H1 (cell line): ENCODE data around the gene PLCL1. TPM values are rescaled to one million over a fixed set of nuclear protein-coding genes. Genes with fewer than 3 reads are reported as not detected.

ENCODE experiments used
- CTCF ChIA-PET: fragments of 300-600 bp; sonication (Branson Sonifier 250); formaldehyde crosslinking; loops from one replicate; lab custom pipeline; 2021; ENCODE audit not compliant: partially characterized antibody; lab: Charles Lee
- POLR2A ChIA-PET: fragments of 300-600 bp; sonication (Branson Sonifier 250); formaldehyde crosslinking; loops from one replicate; lab custom pipeline; 2021; ENCODE audit warnings: inconsistent platforms; ENCODE audit not compliant: partially characterized antibody; lab: Charles Lee
- DNase-seq, 2 experiments: peaks; one replicate each; pipeline versions ENCODE4 v3.0.0 to v3.0.0-alpha.2; 2010 to 2022; ENCODE audit warnings: low spot score in 2 of 2, low read depth in 1 of 2, mixed read lengths in 1 of 2
- FAIRE-seq: peaks from 2 replicates; lab custom pipeline; 2011; peaks lifted over from hg19 to GRCh38; lab: Jason Lieb, UNC
- H2AFZ ChIP-seq: 2 replicates; pipeline ENCODE4 v1.8.1; 2012; ENCODE audit warnings: low read length, inconsistent platforms
- H2AK5ac ChIP-seq: 2 replicates; pipeline ENCODE4 v1.6.1; 2013; ENCODE audit warnings: low read depth, low read length
- H2BK120ac ChIP-seq: replicated peaks from 2 replicates; pipeline ENCODE3; 2013; ENCODE audit warnings: low read depth, low read length, inconsistent platforms
- H2BK12ac ChIP-seq: 2 replicates; pipeline ENCODE4 v1.6.1; 2013; ENCODE audit warnings: low read depth, low read length
- H2BK15ac ChIP-seq: 2 replicates; pipeline ENCODE4 v1.6.1; 2013; ENCODE audit warnings: low read length
- H2BK20ac ChIP-seq: 2 replicates; pipeline ENCODE4 v1.6.1; 2013; ENCODE audit warnings: low read length
- H2BK5ac ChIP-seq: 2 replicates; pipeline ENCODE4 v1.6.1; 2013; ENCODE audit warnings: low read depth, low read length
- H3K14ac ChIP-seq: 2 replicates; pipeline ENCODE4 v1.6.1; 2013; ENCODE audit warnings: inconsistent platforms; ENCODE audit not compliant: insufficient read length
- H3K18ac ChIP-seq: 2 replicates; pipeline ENCODE4 v1.6.1; 2013; ENCODE audit warnings: low read length; ENCODE audit errors: extremely low read depth
- H3K23ac ChIP-seq: 2 replicates; pipeline ENCODE4 v1.6.1; 2013; ENCODE audit warnings: inconsistent platforms; ENCODE audit not compliant: insufficient read length
- H3K23me2 ChIP-seq: 2 replicates; pipeline ENCODE4 v1.6.1; 2013; ENCODE audit warnings: low read depth, low read length
- H3K27ac ChIP-seq: 2 replicates; pipeline ENCODE4 v1.6.1; 2011; ENCODE audit warnings: low read depth, low read length, inconsistent platforms
- H3K27me3 ChIP-seq, 4 experiments: replicated peaks in 1 of 4; 1 replicate in 1 of 4; 2 replicates in 3 of 4; pipeline versions ENCODE4 v1.6.1 to v1.8.1; 2011 to 2013; ENCODE audit warnings: low read length in 3 of 4, mild to moderate bottlenecking in 3 of 4, inconsistent platforms in 2 of 4, mixed read lengths in 2 of 4, moderate library complexity in 1 of 4; ENCODE audit not compliant: control insufficient read depth in 3 of 4, insufficient read depth in 3 of 4; ENCODE audit errors: extremely low read depth in 1 of 4
- H3K36me3 ChIP-seq, 4 experiments: 2 replicates each; pipeline versions ENCODE4 v1.6.1 to v1.8.1; 2011 to 2013; ENCODE audit warnings: mild to moderate bottlenecking in 4 of 4, low read length in 3 of 4, moderate library complexity in 2 of 4, control low read depth in 1 of 4, inconsistent platforms in 1 of 4; ENCODE audit not compliant: insufficient read depth in 4 of 4, control insufficient read depth in 2 of 4
- H3K4ac ChIP-seq: replicated peaks from 2 replicates; pipeline ENCODE3; 2013; ENCODE audit warnings: low read length, low read depth, mixed read lengths, inconsistent platforms; ENCODE audit not compliant: insufficient read length
- H3K4me1 ChIP-seq, 4 experiments: replicated peaks in 1 of 4; 1 replicate in 1 of 4; 2 replicates in 3 of 4; pipeline versions ENCODE4 v1.6.1 to v1.8.1; 2011 to 2013; ENCODE audit warnings: low read length in 3 of 4, inconsistent platforms in 2 of 4, mixed read lengths in 1 of 4; ENCODE audit not compliant: insufficient read depth in 4 of 4, control insufficient read depth in 3 of 4
- H3K4me2 ChIP-seq, 2 experiments: 2 replicates each; pipeline versions ENCODE4 v1.6.1 to v1.8.1; 2011 to 2013; ENCODE audit warnings: low read depth in 2 of 2, low read length in 2 of 2, control low read depth in 1 of 2, inconsistent platforms in 1 of 2, mild to moderate bottlenecking in 1 of 2; ENCODE audit not compliant: insufficient read depth in 1 of 2
- H3K4me3 ChIP-seq, 4 experiments: fragments of 200-600, 300-600 bp in 1 of 4; sonication (generic), shearing (Covaris generic), sonication (Bioruptor Twin) in 1 of 4; 2 replicates each; pipeline versions ENCODE4 v1.5.1 to v1.8.1; 2011 to 2016; ENCODE audit warnings: low read length in 4 of 4, low read depth in 3 of 4, control low read depth in 2 of 4, inconsistent platforms in 2 of 4, mild to moderate bottlenecking in 2 of 4, mixed read lengths in 1 of 4, moderate library complexity in 1 of 4; ENCODE audit not compliant: insufficient read depth in 2 of 4; ENCODE audit errors: extremely low read depth in 1 of 4
- H3K56ac ChIP-seq: replicated peaks from 2 replicates; pipeline ENCODE3; 2013; ENCODE audit warnings: low read depth, mild to moderate bottlenecking, mixed read lengths, low read length, inconsistent platforms; ENCODE audit not compliant: insufficient read length
- H3K79me1 ChIP-seq: 2 replicates; pipeline ENCODE4 v1.6.1; 2013; ENCODE audit warnings: low read depth, low read length, control low read depth
- H3K79me2 ChIP-seq, 2 experiments: 2 replicates each; pipeline versions ENCODE4 v1.6.1 to v1.8.1; 2012 to 2013; ENCODE audit warnings: low read length in 2 of 2, mild to moderate bottlenecking in 2 of 2, inconsistent platforms in 1 of 2; ENCODE audit not compliant: insufficient read depth in 2 of 2, control insufficient read depth in 1 of 2
- H3K9ac ChIP-seq, 4 experiments: replicated peaks in 1 of 4; 1 replicate in 1 of 4; 2 replicates in 3 of 4; pipeline versions ENCODE4 v1.6.1 to v1.8.1; 2011 to 2013; ENCODE audit warnings: low read depth in 3 of 4, low read length in 3 of 4, control low read depth in 2 of 4, mild to moderate bottlenecking in 2 of 4, moderate library complexity in 2 of 4, inconsistent platforms in 1 of 4; ENCODE audit errors: extremely low read depth in 1 of 4
- H3K9me3 ChIP-seq, 2 experiments: 2 replicates each; pipeline versions ENCODE4 v1.6.1 to v1.8.1; 2012 to 2013; ENCODE audit warnings: mild to moderate bottlenecking in 2 of 2, moderate library complexity in 2 of 2, control low read depth in 1 of 2, inconsistent platforms in 1 of 2, low read depth in 1 of 2, low read length in 1 of 2, mixed read lengths in 1 of 2; ENCODE audit not compliant: insufficient read depth in 2 of 2
- H4K20me1 ChIP-seq, 2 experiments: replicated peaks in 1 of 2; 2 replicates each; pipeline versions ENCODE3 to v1.8.1; 2011 to 2013; ENCODE audit warnings: inconsistent platforms in 2 of 2, low read length in 2 of 2, mild to moderate bottlenecking in 1 of 2; ENCODE audit not compliant: insufficient read depth in 2 of 2, control insufficient read depth in 1 of 2
- H4K5ac ChIP-seq: 2 replicates; pipeline ENCODE4 v1.6.1; 2013; ENCODE audit warnings: low read length, low read depth, mixed read lengths, inconsistent platforms; ENCODE audit not compliant: insufficient read length
- H4K8ac ChIP-seq: 2 replicates; pipeline ENCODE4 v1.8.0; 2013; ENCODE audit warnings: mild to moderate bottlenecking, moderate library complexity, low read length, inconsistent platforms; ENCODE audit not compliant: insufficient read depth; ENCODE audit errors: extremely low read depth
- H4K91ac ChIP-seq: replicated peaks from 2 replicates; pipeline ENCODE3; 2013; ENCODE audit warnings: low read length, mixed read lengths, inconsistent platforms; ENCODE audit not compliant: insufficient read length
- CBX8 ChIP-seq: fragments of 300-800, 300-1000 bp; sonication (generic); IDR thresholded peaks from 2 replicates; pipeline ENCODE4 v1.7.1; 2016; ENCODE audit warnings: low read depth, low read length, borderline replicate concordance
- CHD1 ChIP-seq: IDR thresholded peaks from 2 replicates; pipeline ENCODE4 v1.6.1; 2012; ENCODE audit warnings: low read depth, low read length, improper control_type of control experiment
- CREB1 ChIP-seq: IDR thresholded peaks from 2 replicates; pipeline ENCODE4 v1.6.1; 2012; ENCODE audit warnings: inconsistent platforms
- GTF2F1 ChIP-seq: IDR thresholded peaks from 2 replicates; pipeline ENCODE4 v1.6.1; 2012; ENCODE audit warnings: low read depth, low read length, improper control_type of control experiment, borderline replicate concordance
- HDAC6 ChIP-seq: IDR thresholded peaks from one replicate; pipeline ENCODE4 v1.7.1; 2012; ENCODE audit warnings: low read depth, mild to moderate bottlenecking, inconsistent platforms, low read length, moderate library complexity
- JUND ChIP-seq: IDR thresholded peaks from 2 replicates; pipeline ENCODE4 v1.6.1; 2011; ENCODE audit warnings: mild to moderate bottlenecking, improper control_type of control experiment, low read length
- KDM4A ChIP-seq: IDR thresholded peaks from one replicate; pipeline ENCODE4 v1.7.1; 2012; ENCODE audit warnings: low read depth, mild to moderate bottlenecking, moderate library complexity, low read length, inconsistent platforms; ENCODE audit not compliant: severe bottlenecking
- RFX5 ChIP-seq: IDR thresholded peaks from 2 replicates; pipeline ENCODE4 v1.6.1; 2011; ENCODE audit warnings: low read depth, low read length, improper control_type of control experiment, borderline replicate concordance
- RXRA ChIP-seq: IDR thresholded peaks from 2 replicates; pipeline ENCODE4 v1.6.1; 2011; ENCODE audit warnings: low read depth, mild to moderate bottlenecking, low read length, moderate library complexity; ENCODE audit not compliant: insufficient read depth
- TCF12 ChIP-seq: IDR thresholded peaks from 2 replicates; pipeline ENCODE4 v1.6.1; 2011; ENCODE audit warnings: low read depth, mild to moderate bottlenecking, low read length
- ZNF274 ChIP-seq: IDR thresholded peaks from 2 replicates; pipeline ENCODE4 v1.7.0; 2012; ENCODE audit warnings: low read length, borderline replicate concordance; ENCODE audit errors: extremely low read depth
- WGBS, 2 experiments: shearing (Covaris generic) in 1 of 2; methylation state at CpG; one replicate each; pipeline versions ENCODE4 v1.1.6 to v1.1.7; 2013 to 2015; ENCODE audit warnings: low lambda C conversion rate in 2 of 2, mixed read lengths in 2 of 2, inconsistent platforms in 1 of 2, low coverage in 1 of 2, missing lambda C conversion rate in 1 of 2; ENCODE audit not compliant: insufficient replicate concordance in 2 of 2, insufficient coverage in 1 of 2, insufficient read length in 1 of 2; ENCODE audit errors: extremely low coverage in 1 of 2, missing lambda C conversion rate in 1 of 2; 5-methylcytosine and 5-hydroxymethylcytosine counted together
- polyA plus RNA-seq, 7 experiments: library from polyadenylated mRNA; depleted of rRNA in 3 of 7; stranded (reverse) in 5 of 7; unstranded in 2 of 7; fragments of >200 nt in 5 of 7; fragments of 200-250 nt in 2 of 7; gene quantifications; 1 replicate in 5 of 7; 2 replicates in 1 of 7; 4 replicates in 1 of 7; pipeline versions ENCODE4 v1.2.1 to v1.2.3, GENCODE V29; 2011 to 2013; ENCODE audit warnings: missing spikeins in 2 of 7, mixed read lengths in 2 of 7
- total RNA-seq: library from RNA; stranded (reverse); fragmentation: NEBNext Ultra II Directional; extraction: Animal tissue kit (Norgen Biotek cat#: 25700); gene quantifications from 2 replicates; pipeline ENCODE4 v1.2.1, GENCODE V29; 2021

The PLCL1 gene
- total and polyA plus RNA-seq, 2 of the 8 experiments (the other 6 are each of a cell fraction or from before 2014, with no cell fraction given): not detected

- no peak overlapping the region for H2AK5ac ChIP-seq
- no peaks in the 10 kb centered on the region for H4K20me1 ChIP-seq
- H2BK120ac ChIP-seq: no peak overlapping the region
- H3K23ac ChIP-seq: no peak overlapping the region
- DNase-seq (no peak), FAIRE-seq (no peak)
- H3K36me3 ChIP-seq: no peaks in the 10 kb centered on the region
- WGBS, 2 experiments: 93% methylated on average over 1 of the region's 1 CpG; no CpG with 5 or more reads in 1 of the 2 experiments
- no peak overlapping the region for H3K18ac ChIP-seq
- H4K8ac ChIP-seq: no peak overlapping the region
- H2BK15ac ChIP-seq: no peak overlapping the region
- no peak overlapping the region for H3K4me2 ChIP-seq
- no peak overlapping the region for H2BK20ac ChIP-seq
- no peak overlapping the region for H4K5ac ChIP-seq
- no peak overlapping the region for H4K91ac ChIP-seq
- no peaks in the 10 kb centered on the region for H3K79me2 ChIP-seq
- TF ChIP-seq JUND: no peak
- no peak for TF ChIP-seq GTF2F1
- TF ChIP-seq ZNF274: no peak
- TF ChIP-seq CHD1: no peak
- TF ChIP-seq KDM4A: no peak
- TF ChIP-seq RXRA: no peak
- no peak for TF ChIP-seq TCF12
- no peak for TF ChIP-seq HDAC6
- TF ChIP-seq CREB1: no peak
- no peak for TF ChIP-seq CBX8
- TF ChIP-seq RFX5: no peak
- H3K4me3 ChIP-seq: no peak overlapping the region
- H3K4me1 ChIP-seq: no peaks in the 10 kb centered on the region
- no peak overlapping the region for H3K9ac ChIP-seq
- CTCF ChIA-PET: no interaction called here
- POLR2A ChIA-PET: no interaction called here
- H2BK5ac ChIP-seq: no peak overlapping the region
- H3K9me3 ChIP-seq: no peaks in the 10 kb centered on the region
- H3K79me1 ChIP-seq: no peaks in the 10 kb centered on the region
- H3K27ac ChIP-seq: no peak overlapping the region
- H3K23me2 ChIP-seq: no peaks in the 10 kb centered on the region; the same call in 1 of the 2 replicates
- H2AFZ ChIP-seq: no peak overlapping the region
- H3K56ac ChIP-seq: no peak overlapping the region
- H2BK12ac ChIP-seq: no peak overlapping the region
- H3K27me3 ChIP-seq: no peaks in the 10 kb centered on the region; a peak in 1 of 7 replicates
- H3K4ac ChIP-seq: no peak overlapping the region
- H3K14ac ChIP-seq: no peak overlapping the region
These were observed 196.0 kb downstream of the PLCL1 start for GRCh38 chr2:198000417-198000816.
